ENCODE measurements around the gene SLC7A7.
A peak's percentile ranks its signal among the peaks of the same experiment; 100 is the strongest.
"Not testable (repeated sequence)": the region's sequence is repeated elsewhere in the genome, so short reads cannot be mapped to it uniquely, and the experiment has no call there.

Gene SLC7A7

DNA sequence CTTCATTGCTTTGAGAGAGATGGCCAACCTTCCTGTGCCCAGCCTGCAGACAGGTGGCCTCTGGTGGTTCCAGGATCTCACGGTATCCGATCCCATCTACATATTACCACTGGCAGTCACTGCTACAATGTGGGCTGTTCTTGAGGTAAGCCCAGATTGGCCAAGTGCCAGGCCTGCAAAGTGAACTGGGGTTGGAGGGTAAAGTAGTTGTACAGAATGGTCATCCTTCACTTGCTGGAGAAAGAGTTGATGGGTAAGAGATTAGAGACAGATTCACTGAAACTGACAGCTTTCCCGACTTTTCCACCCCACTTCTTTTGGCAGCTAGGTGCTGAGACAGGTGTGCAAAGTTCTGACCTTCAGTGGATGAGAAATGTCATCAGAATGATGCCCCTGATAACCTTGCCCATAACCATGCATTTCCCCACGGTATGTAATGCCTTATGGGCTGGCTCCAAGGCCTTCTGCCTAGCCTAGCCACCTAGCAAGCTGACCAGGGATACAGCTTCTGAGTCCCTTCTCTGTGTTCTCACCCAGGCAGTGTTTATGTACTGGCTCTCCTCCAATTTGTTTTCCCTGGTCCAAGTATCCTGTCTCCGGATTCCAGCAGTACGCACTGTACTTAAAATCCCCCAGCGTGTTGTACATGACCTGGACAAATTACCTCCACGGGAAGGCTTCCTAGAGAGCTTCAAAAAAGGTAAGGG is 44.6 kb downstream of the SLC7A7 start:
- Mint-ChIP-seq H3K27ac (no peak overlapping the region), H3K4me3 (no peak overlapping the region), H3K27me3 (no peaks in the 10 kb centered on the region), H3K9me3 (no peaks in the 10 kb centered on the region), H3K36me3 (ENCODE audit: low read depth) (peaks cover 73% of the 10 kb centered on the region), H3K4me1 (ENCODE audit: low read depth) (peaks cover 28% of the 10 kb centered on the region)

DNA sequence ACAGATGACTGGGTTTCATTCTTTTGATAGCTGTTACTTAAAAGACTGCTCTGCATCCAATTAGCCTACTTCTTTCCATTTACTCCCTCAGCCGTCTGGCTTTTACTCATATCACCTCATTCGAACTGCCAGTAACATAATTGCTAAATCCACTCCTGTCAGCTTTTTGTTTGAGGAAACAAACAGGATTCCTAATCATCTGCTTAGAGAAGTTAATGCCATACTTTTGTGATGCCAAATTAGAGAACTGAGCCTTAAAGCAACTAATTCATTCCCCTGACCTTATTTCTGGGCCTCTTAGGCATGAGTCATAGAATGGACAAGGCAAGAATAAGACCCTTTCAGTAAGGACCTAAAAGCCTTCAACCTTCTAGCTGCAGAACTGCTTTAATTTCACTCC is 45.9 kb downstream of the SLC7A7 start:
- H3K27ac Mint-ChIP-seq = no peak overlapping the region
- no peaks in the 10 kb centered on the region for H3K27me3 Mint-ChIP-seq
- H3K9me3 Mint-ChIP-seq = no peaks in the 10 kb centered on the region
- H3K36me3 Mint-ChIP-seq (ENCODE audit: low read depth) = peaks cover 65% of the 10 kb centered on the region
- peaks cover 36% of the 10 kb centered on the region for H3K4me1 Mint-ChIP-seq (ENCODE audit: low read depth)
- no peak overlapping the region for H3K4me3 Mint-ChIP-seq

DNA sequence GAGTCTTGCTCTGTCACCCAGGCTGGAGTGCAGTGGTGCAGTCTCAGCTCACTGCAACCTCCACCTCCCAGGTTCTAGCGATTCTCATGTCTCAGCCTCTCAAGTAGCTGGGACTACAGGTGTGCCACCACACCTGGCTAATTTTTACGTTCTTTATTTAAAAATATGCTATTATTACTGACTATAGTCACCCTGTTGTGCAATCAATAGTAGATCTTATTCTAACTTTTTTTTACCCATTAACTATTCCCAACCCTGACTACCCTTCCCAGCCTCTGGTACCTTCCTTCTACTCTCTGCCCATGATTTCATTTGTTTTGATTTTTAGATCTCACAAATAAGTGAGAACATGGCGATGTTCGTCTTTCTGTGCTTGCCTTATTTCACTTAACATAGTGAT is 46.3 kb downstream of the SLC7A7 start:
- Mint-ChIP-seq H3K36me3 (ENCODE audit: low read depth) (peaks cover 64% of the 10 kb centered on the region), H3K4me1 (ENCODE audit: low read depth) (peaks cover 36% of the 10 kb centered on the region), H3K27me3 (no peaks in the 10 kb centered on the region), H3K27ac (peak overlapping the region; percentile 2), H3K4me3 (no peak overlapping the region), H3K9me3 (no peaks in the 10 kb centered on the region)

DNA sequence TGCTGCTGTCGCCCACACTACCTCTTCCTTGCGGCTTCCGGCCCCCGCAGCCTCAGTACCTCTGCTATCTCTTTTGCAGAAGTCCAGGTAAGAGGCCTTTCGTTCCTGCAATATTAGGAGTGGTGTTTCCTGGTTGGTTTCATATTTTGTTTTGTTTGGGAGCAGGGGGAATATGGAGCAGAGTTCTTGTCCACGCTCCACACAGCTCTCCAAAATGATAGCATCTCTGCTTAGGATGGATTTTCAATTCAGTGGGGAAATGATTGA is 48.0 kb downstream of the SLC7A7 start:
- Mint-ChIP-seq H3K27me3 (no peaks in the 10 kb centered on the region), H3K36me3 (ENCODE audit: low read depth) (peaks cover 68% of the 10 kb centered on the region), H3K4me3 (peak overlapping the region; percentile 89), H3K27ac (peak overlapping the region; percentile 90), H3K4me1 (ENCODE audit: low read depth) (peaks cover 36% of the 10 kb centered on the region), H3K9me3 (peaks cover 5% of the 10 kb centered on the region)

DNA sequence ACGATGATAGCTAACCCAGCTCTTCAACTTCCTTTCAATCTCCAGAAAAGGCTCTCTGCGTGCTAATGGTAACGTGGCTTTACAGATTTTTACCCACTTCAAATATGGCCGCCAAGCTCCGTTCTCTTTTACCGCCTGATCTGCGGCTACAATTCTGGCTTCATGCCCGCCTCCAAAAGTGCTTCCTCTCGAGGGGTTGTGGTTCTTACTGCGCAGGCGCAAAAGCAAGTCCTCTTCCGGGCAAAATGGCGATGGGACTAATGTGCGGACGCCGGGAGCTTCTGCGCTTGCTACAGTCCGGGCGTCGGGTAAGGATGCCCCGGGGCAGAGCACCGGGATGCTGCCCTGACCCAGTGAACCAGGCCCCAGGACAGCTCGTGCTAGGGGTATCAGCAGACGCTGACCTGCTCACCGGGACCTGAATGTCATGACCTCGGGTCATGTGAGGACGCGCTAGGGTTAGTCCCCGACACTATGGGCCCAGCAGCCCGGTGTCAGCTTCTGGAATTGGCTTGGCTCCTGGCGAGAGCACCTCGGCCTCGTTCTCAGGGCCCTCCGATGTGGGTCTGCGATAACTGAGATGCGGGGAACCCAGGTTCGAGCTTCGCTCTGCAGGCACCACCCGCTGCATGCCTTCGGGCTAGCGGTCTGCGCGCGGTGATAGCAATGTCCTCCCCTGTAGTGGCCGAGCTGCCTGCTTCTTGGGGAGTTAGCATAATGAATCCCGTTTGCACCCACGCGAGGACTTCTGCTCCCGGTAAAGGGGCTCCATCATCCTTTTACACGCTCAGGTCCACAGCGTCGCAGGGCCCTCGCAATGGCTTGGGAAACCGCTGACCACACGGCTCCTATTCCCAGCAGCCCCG is 48.5 kb downstream of the SLC7A7 start, which contains the start of gene OXA1L:
OXA1L (plus strand) TSS at position 232 of the 866 bp plus-strand sequence; CDS start at position 246, 14 bp downstream.
- Mint-ChIP-seq H3K4me3 (peak within 1 kb of the TSS; percentile 89), H3K36me3 (ENCODE audit: low read depth) (peaks cover 70% of the 10 kb centered on the region), H3K9me3 (peaks cover 10% of the 10 kb centered on the region), H3K4me1 (ENCODE audit: low read depth) (peaks cover 36% of the 10 kb centered on the region), H3K27me3 (no peaks in the 10 kb centered on the region), H3K27ac (peak within 1 kb of the TSS; percentile 90)

DNA sequence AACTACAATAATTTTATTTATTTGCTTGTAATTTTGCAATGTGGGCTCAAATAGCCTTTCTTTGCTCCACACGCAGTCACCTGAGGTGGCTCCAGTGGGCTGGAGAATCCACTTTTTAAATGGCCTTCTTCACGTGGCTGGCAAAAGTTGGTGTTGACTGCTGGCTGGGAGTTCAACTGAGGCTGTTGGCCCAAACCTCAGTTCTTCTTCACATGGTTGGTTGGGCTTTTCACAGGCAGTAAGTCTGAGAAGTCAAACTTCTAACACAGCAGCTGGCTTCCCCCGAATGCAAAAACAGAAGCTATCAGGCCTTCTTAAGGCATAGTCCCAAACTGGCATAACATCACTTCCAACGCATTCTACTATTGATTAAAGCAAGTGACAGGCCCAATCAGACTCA is 50.9 kb downstream of the SLC7A7 start:
- peaks cover 14% of the 10 kb centered on the region for H3K9me3 Mint-ChIP-seq
- H3K36me3 Mint-ChIP-seq (ENCODE audit: low read depth) = peaks cover 63% of the 10 kb centered on the region
- H3K4me1 Mint-ChIP-seq (ENCODE audit: low read depth) = peaks cover 35% of the 10 kb centered on the region
- no peaks in the 10 kb centered on the region for H3K27me3 Mint-ChIP-seq
- H3K4me3 Mint-ChIP-seq = no peak overlapping the region
- no peak overlapping the region for H3K27ac Mint-ChIP-seq

DNA sequence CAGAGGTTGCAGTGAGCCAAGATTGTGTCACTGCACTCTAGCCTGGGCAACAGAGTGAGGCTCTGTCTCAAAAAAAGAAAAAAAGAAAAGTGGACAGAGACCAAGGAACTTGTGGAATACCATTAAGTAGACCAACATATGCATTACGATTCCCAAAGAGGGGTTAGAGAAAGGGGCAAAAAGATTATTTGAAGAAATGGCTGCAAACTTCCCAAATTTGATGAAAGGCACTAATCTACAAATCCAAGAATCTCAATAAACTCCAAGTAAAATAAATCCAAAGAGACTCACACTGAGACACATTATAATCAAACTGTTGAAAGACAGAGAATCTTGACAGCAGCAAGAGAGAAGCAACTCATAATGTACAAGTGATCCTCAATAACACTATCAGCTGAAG is 53.5 kb downstream of the SLC7A7 start:
- no peaks in the 10 kb centered on the region for H3K27me3 Mint-ChIP-seq
- peaks cover 14% of the 10 kb centered on the region for H3K4me1 Mint-ChIP-seq (ENCODE audit: low read depth)
- no peak overlapping the region for H3K4me3 Mint-ChIP-seq
- H3K27ac Mint-ChIP-seq = no peak overlapping the region
- peaks cover 48% of the 10 kb centered on the region for H3K36me3 Mint-ChIP-seq (ENCODE audit: low read depth)
- peaks cover 14% of the 10 kb centered on the region for H3K9me3 Mint-ChIP-seq

DNA sequence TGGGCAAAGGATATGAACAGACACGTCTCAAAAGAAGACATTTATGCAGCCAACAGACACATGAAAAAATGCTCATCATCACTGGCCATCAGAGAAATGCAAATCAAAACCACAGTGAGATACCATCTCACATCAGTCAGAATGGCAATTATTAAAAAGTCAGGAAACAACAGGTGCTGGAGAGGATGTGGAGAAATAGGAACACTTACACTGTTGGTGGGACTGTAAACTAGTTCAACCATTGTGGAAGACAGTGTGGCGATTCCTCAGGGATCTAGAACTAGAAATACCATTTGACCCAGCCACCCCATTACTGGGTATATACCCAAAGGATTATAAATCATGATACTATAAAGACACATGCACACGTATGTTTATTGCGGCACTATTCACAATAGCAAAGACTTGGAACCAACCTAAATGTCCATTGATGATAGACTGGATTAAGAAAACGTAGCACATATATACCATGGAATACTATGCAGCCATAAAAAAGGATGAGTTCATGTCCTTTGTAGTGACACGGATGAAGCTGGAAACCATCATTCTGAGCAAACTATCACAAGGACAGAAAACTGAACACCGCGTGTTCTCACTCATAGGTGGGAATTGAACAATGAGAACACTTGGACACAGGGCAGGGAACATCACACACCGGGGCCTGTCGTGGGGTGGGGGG is 57.1 kb downstream of the SLC7A7 start:
- peaks cover 14% of the 10 kb centered on the region for H3K9me3 Mint-ChIP-seq
- H3K27me3 Mint-ChIP-seq; H3K27ac Mint-ChIP-seq; H3K4me3 Mint-ChIP-seq; H3K4me1 Mint-ChIP-seq (ENCODE audit: low read depth): not testable (repeated sequence)
- H3K36me3 Mint-ChIP-seq (ENCODE audit: low read depth) = peaks cover 36% of the 10 kb centered on the region

DNA sequence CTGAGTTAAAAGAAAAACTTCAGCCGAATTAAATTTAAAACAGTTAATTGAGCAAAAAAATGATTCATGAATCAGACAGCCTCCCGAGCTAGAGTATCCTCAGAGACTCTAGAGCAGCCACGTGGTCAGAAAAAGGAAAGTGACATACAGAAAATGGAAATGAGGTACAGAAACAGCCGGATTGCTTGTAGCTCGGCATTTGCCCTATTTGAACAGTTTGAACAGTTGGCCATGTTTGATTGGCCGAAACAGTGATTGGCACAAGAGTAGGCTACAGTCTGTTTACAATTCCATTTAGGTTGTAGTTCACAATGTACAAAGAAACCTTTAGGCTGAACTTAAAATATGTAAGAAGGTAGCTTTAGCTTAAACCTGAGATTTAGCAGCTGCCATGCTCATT is 61.6 kb downstream of the SLC7A7 start:
- Mint-ChIP-seq H3K27ac (no peak overlapping the region), H3K9me3 (no peaks in the 10 kb centered on the region), H3K4me3 (no peak overlapping the region), H3K36me3 (ENCODE audit: low read depth) (no peaks in the 10 kb centered on the region), H3K4me1 (ENCODE audit: low read depth) (peaks cover 8% of the 10 kb centered on the region), H3K27me3 (peaks cover 26% of the 10 kb centered on the region)

DNA sequence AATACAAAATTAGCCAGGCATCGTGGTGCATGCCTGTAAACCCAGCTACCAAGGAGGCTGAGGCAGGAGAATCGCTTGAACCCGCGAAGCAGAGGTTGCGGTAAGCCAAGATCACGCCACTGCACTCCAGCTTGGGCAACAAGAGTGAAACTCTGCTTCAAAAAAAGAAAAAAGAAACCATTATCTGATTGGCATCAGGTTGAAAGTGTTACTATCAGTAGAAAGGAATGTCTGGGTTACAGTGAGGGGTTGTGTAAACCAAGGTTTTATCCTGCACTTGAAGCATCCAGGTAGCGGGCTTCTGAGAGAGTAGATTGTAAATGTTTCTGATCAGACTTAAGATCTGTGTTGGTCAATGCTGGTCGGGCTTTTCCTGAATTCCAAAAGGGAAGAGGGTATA is 62.8 kb downstream of the SLC7A7 start:
- Mint-ChIP-seq H3K36me3 (ENCODE audit: low read depth) (no peaks in the 10 kb centered on the region), H3K27ac (no peak overlapping the region), H3K27me3 (peaks cover 32% of the 10 kb centered on the region), H3K4me1 (ENCODE audit: low read depth) (peaks cover 13% of the 10 kb centered on the region), H3K9me3 (no peaks in the 10 kb centered on the region), H3K4me3 (no peak overlapping the region)

DNA sequence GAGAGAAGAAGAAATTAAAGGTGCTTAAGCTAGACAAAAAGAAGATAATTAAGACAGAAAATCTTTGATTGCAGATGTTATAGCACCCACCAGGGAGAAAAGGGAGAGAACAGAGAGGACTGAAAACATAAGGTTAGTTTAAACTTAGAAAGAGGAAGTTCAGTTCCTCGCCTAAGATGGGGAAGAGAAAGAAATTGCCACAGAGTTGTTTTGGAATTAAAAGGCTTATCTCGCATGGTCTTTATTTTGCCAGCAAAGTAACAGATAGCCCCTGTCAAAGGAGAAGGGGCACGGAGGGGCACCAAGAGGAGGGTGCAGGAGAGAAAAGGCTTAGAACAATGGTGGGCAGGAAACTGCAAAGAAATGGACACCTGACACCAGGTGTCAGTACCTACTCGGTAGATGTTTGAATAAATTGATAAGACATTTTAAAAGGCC is 66.6 kb downstream of the SLC7A7 start:
- Mint-ChIP-seq H3K27ac (peak overlapping the region; percentile 18), H3K4me3 (no peak overlapping the region), H3K36me3 (ENCODE audit: low read depth) (no peaks in the 10 kb centered on the region), H3K4me1 (ENCODE audit: low read depth) (peaks cover 13% of the 10 kb centered on the region), H3K9me3 (no peaks in the 10 kb centered on the region), H3K27me3 (peaks cover 32% of the 10 kb centered on the region)

DNA sequence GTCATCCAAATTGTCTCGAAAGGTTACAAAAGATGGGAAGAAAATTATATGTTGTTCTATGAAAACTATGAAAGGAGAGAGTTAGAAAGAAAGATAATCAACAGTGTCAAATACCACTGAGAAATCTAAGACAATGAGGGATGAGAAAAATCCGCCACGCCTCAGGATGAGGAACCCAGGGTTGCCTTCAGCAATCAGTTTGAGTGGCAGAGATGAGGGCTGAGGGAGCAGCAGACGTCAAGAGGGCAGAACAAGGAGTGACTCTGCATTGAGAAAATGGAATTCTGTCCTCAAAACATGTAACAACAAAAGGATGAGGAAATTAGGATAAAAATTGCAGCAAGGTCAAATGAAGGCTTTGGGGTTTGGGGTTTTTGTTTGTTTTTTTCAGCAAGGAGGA is 67.0 kb downstream of the SLC7A7 start:
- H3K36me3 Mint-ChIP-seq (ENCODE audit: low read depth) = no peaks in the 10 kb centered on the region

DNA sequence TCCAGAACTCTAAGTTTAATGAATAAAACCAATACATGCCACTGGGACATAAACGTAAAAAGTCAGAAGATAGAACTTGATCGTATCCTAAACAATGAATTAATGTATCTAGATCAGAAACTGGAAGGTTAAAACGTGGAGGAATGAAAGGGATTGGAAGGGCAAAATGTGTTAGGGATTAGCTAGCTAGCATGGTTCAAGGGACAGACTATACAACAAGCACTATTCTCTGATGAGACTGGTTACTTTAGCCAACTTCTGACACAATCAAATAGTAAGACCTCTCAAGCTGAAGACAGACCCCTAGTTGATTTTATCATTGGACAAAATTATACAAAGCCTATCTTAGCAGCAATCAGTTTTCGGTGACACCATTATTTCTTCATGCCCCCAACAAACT is 67.5 kb downstream of the SLC7A7 start:
- H3K27ac Mint-ChIP-seq = no peak overlapping the region
- H3K9me3 Mint-ChIP-seq = no peaks in the 10 kb centered on the region
- no peak overlapping the region for H3K4me3 Mint-ChIP-seq
- H3K36me3 Mint-ChIP-seq (ENCODE audit: low read depth) = no peaks in the 10 kb centered on the region
- peaks cover 13% of the 10 kb centered on the region for H3K4me1 Mint-ChIP-seq (ENCODE audit: low read depth)
- peaks cover 29% of the 10 kb centered on the region for H3K27me3 Mint-ChIP-seq

More for the DNA sequence above, 67.0 kb downstream of the SLC7A7 start:
- Mint-ChIP-seq H3K4me3 (no peak overlapping the region), H3K27me3 (peaks cover 30% of the 10 kb centered on the region), H3K9me3 (no peaks in the 10 kb centered on the region), H3K4me1 (ENCODE audit: low read depth) (peaks cover 13% of the 10 kb centered on the region), H3K27ac (peak overlapping the region; percentile 18)

DNA sequence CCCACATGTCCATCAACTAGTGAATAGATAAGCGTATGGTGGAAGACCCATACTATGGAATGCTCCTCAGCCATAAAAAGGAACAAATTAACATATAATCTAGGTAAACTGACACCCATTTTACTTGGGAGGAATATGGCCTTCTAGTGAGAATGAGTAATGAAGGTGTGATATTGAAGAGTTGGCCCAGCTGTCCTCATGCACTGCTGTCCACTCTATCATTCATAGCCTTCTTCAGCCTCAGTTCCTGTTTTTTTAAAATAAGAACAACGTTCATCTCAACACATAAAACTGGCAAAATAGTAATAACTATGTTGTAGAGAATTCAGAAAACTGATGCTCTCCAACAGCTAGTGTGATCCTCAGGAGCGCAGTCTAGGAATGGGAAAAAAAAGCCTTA is 75.2 kb downstream of the SLC7A7 start:
- H3K36me3 Mint-ChIP-seq (ENCODE audit: low read depth) = no peaks in the 10 kb centered on the region

DNA sequence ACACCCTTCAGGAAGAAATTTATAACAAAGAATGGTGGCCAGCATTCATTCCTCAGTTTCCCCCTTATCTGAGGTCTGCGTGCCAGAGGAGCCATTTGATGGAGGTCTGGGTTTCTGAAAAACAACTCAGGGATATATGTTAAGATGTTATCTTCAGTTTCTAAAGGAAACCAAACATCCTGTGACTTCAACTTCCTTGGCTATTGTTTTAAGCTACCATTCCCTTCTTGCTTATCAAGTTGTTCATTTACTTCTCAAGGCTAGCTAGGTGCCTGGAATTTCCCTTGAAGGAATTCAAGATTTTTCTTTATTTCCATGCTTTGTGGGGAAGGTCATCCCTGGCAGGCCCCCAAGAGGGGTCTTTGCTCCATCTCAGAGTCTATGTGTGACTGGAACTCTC is 75.8 kb downstream of the SLC7A7 start:
- H3K27ac Mint-ChIP-seq = no peak overlapping the region
- no peaks in the 10 kb centered on the region for H3K36me3 Mint-ChIP-seq (ENCODE audit: low read depth)
- H3K27me3 Mint-ChIP-seq = peaks cover 3% of the 10 kb centered on the region
- H3K9me3 Mint-ChIP-seq = no peaks in the 10 kb centered on the region
- peaks cover 11% of the 10 kb centered on the region for H3K4me1 Mint-ChIP-seq (ENCODE audit: low read depth)
- no peak overlapping the region for H3K4me3 Mint-ChIP-seq

More for the DNA sequence above, 75.2 kb downstream of the SLC7A7 start:
- no peak overlapping the region for H3K27ac Mint-ChIP-seq
- no peak overlapping the region for H3K4me3 Mint-ChIP-seq
- peaks cover 3% of the 10 kb centered on the region for H3K27me3 Mint-ChIP-seq
- no peaks in the 10 kb centered on the region for H3K9me3 Mint-ChIP-seq
- peaks cover 11% of the 10 kb centered on the region for H3K4me1 Mint-ChIP-seq (ENCODE audit: low read depth)

All from stimulated activated naive CD8-positive, alpha-beta T cell treated with anti-CD3 and anti-CD28 coated beads, Interleukin-15, Interleukin-2, amounts not matched to agents 100 ng/mL and 50 ng/mL, for 24 hours (primary cell).